Lung (tissue), 12 donors: Measurements from ENCODE around the gene COL16A1. TPM values are rescaled to one million over a fixed set of nuclear protein-coding genes. Genes with fewer than 3 reads are reported as not detected.

Source experiments
- ATAC-seq: fragments of 200-7000 bp; cut with Tn5 transposase; one replicate; pipeline ENCODE4 v1.9.1; 2020; ENCODE audit warnings: moderate number of reproducible peaks; ENCODE audit not compliant: insufficient read depth, low FRiP score
- DNase-seq, 3 donors: peaks; one replicate each; pipeline ENCODE4 v3.0.0-alpha.2; 2013 to 2017
- H3K27ac ChIP-seq, 2 donors: one replicate each; pipeline ENCODE4 v1.5.1; 2013; ENCODE audit warnings: mild to moderate bottlenecking in 2 of 2, moderate library complexity in 2 of 2, control low read depth in 1 of 2, inconsistent platforms in 1 of 2, low read depth in 1 of 2, low read length in 1 of 2
- H3K27me3 ChIP-seq, 3 donors: one replicate each; pipeline ENCODE4 v1.5.1; 2013; ENCODE audit warnings: low read length in 2 of 3; ENCODE audit not compliant: control insufficient read depth in 3 of 3, insufficient read depth in 3 of 3
- H3K36me3 ChIP-seq, 4 donors: one replicate each; pipeline ENCODE4 v1.5.1; 2013; ENCODE audit warnings: low read length in 4 of 4, mild to moderate bottlenecking in 1 of 4, moderate library complexity in 1 of 4; ENCODE audit not compliant: control insufficient read depth in 4 of 4, insufficient read depth in 4 of 4
- H3K4me1 ChIP-seq, 5 donors: one replicate each; pipeline ENCODE4 v1.5.1; 2013; ENCODE audit warnings: low read length in 5 of 5, mild to moderate bottlenecking in 2 of 5, moderate library complexity in 1 of 5; ENCODE audit not compliant: control insufficient read depth in 5 of 5, insufficient read depth in 5 of 5
- H3K4me3 ChIP-seq: one replicate; pipeline ENCODE4 v1.5.1; 2013; ENCODE audit warnings: mild to moderate bottlenecking, control low read depth, moderate library complexity
- H3K9ac ChIP-seq, 2 donors: one replicate each; pipeline ENCODE4 v1.5.1; 2013; ENCODE audit warnings: low read length in 2 of 2, control low read depth in 1 of 2; ENCODE audit not compliant: insufficient read depth in 1 of 2
- H3K9me3 ChIP-seq, 4 donors: one replicate each; pipeline ENCODE4 v1.5.1; 2013; ENCODE audit warnings: low read length in 3 of 4, mild to moderate bottlenecking in 1 of 4, moderate library complexity in 1 of 4; ENCODE audit not compliant: control insufficient read depth in 4 of 4, insufficient read depth in 3 of 4
- WGBS, 2 donors: extraction: QIAGEN DNeasy Blood & Tissue Kit; methylation state at CpG; one replicate each; pipeline ENCODE4 v1.1.7; 2013; 5-methylcytosine and 5-hydroxymethylcytosine counted together
- polyA plus RNA-seq, 2 donors: library from polyadenylated mRNA; stranded (reverse); fragments of 200-250 nt; gene quantifications; one replicate each; pipeline ENCODE4 v1.2.1, GENCODE V29; 2013
- total RNA-seq, 2 donors: library from RNA; depleted of rRNA in 1 of 2; stranded (reverse); fragments of >200 nt in 1 of 2; gene quantifications; one replicate each; pipeline ENCODE4 v1.2.1, GENCODE V29; 2014 to 2021
- TF ChIP-seq, protein P1 (sequence below): IDR thresholded peaks from 2 replicates; pipeline ENCODE4 v1.5.1; 2012; ENCODE audit warnings: mild to moderate bottlenecking; ENCODE audit errors: control extremely low read depth, extremely low read depth
- donor health status: control.
- donor health status: control.
- donor health status: Bipolar disorder and iron deficiency.
- donor health status: healthy.
- donor health status: DM: yes; HTN: yes; CAD: no.

The COL16A1 gene
- total and polyA plus RNA-seq, 4 donors: 16.5 to 83.2 (median 43.3) TPM

DNA sequence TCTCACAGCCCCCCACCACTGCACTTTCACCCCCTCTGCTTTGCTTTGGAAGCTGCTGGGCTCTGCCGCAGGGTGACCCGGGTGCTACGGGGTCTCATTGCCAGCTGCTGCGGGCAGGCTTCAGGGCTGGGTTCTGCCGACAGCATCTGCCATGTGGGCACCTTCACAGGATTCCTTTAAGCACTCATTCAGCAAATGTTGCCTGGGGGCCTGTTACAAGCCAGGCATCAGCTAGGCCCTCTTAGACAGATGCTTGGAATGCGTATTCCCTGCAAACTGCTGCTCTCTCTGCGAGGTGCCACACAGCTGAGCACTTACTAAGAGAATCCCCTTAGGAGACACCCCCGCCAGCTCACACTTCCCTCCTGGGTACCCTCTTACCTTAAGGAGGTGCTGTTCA lies 29.2 kb downstream of the COL16A1 start:
- WGBS, 2 donors: 82 to 89% methylated on average over 8 of the region's 8 CpGs
- no peak for ATAC-seq
- no peak for DNase-seq
- no peaks in the 10 kb centered on the region for H3K9me3 ChIP-seq
- TF ChIP-seq, protein P1, sequence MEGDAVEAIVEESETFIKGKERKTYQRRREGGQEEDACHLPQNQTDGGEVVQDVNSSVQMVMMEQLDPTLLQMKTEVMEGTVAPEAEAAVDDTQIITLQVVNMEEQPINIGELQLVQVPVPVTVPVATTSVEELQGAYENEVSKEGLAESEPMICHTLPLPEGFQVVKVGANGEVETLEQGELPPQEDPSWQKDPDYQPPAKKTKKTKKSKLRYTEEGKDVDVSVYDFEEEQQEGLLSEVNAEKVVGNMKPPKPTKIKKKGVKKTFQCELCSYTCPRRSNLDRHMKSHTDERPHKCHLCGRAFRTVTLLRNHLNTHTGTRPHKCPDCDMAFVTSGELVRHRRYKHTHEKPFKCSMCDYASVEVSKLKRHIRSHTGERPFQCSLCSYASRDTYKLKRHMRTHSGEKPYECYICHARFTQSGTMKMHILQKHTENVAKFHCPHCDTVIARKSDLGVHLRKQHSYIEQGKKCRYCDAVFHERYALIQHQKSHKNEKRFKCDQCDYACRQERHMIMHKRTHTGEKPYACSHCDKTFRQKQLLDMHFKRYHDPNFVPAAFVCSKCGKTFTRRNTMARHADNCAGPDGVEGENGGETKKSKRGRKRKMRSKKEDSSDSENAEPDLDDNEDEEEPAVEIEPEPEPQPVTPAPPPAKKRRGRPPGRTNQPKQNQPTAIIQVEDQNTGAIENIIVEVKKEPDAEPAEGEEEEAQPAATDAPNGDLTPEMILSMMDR: no peak
- H3K27ac ChIP-seq: no peak overlapping the region
- H3K4me3 ChIP-seq: no peak overlapping the region
- peaks cover 0 to 28% (median 13%) of the 10 kb centered on the region in 4 donors for H3K36me3 ChIP-seq
- H3K4me1 ChIP-seq: peaks cover 0 to 23% (median 12%) of the 10 kb centered on the region in 5 donors
- H3K27me3 ChIP-seq: no peaks in the 10 kb centered on the region
- no peak overlapping the region for H3K9ac ChIP-seq

DNA sequence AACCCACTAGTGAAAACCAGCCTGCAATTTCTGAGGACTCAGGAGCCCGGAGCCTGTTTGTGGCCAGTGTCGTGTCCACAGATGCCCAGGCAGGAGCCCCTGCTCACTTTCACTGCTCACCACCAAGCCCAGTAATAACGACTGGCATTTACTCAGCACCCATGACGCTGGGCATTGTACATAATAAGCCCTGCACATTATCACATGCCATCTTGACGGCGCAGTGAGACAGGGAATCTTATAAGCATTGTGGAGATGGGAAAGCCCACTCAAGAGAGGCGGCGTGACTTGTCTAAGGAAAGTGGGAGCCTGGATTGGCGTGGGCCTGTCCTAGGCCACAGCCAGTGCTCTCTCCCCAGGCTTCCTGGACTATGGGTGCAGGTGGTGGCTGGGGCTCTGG lies 30.4 kb downstream of the COL16A1 start:
- WGBS, 2 donors: 93 to 98% methylated on average over 9 of the region's 9 CpGs
- Histone ChIP-seq H3K27me3 (no peaks in the 10 kb centered on the region), H3K4me1 (peaks cover 0 to 26% (median 15%) of the 10 kb centered on the region in 5 donors), H3K36me3 (peaks cover 0 to 35% (median 14%) of the 10 kb centered on the region in 4 donors), H3K9me3 (no peaks in the 10 kb centered on the region), H3K27ac (no peak overlapping the region), H3K9ac (no peak overlapping the region), H3K4me3 (no peak overlapping the region)
- TF ChIP-seq, protein P1: no peak
- no peak for DNase-seq
- ATAC-seq: no peak

DNA sequence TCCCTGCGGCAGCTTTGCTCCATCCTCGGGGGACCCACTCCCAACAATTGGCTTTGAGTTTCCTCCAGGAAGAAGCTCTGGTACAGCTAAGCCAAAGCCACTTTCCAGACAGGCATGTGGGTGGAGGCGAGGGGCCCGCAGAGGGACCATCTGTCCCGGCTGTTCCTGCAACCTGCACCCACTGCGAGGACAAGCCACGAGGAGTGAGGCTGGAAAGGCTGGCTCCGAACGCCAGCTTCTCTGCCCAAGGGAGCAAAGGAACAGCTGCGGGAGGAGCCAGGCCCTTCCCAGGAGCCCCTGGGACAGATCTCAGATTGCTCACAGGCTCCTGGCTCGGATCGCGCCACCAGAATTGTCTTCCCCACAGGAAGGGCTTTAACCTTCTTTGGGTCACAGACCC lies 30.8 kb downstream of the COL16A1 start:
- WGBS, 2 donors: 82 to 88% methylated on average over 13 of the region's 13 CpGs
- H3K27me3 ChIP-seq: no peaks in the 10 kb centered on the region
- ATAC-seq (no peak), DNase-seq (no peak)
- H3K36me3 ChIP-seq: peaks cover 0 to 35% (median 13%) of the 10 kb centered on the region in 4 donors
- H3K4me1 ChIP-seq: peaks cover 0 to 26% (median 15%) of the 10 kb centered on the region in 5 donors
- H3K27ac ChIP-seq: no peak overlapping the region
- no peak overlapping the region for H3K4me3 ChIP-seq
- H3K9me3 ChIP-seq: no peaks in the 10 kb centered on the region
- TF ChIP-seq, protein P1: no peak
- no peak overlapping the region for H3K9ac ChIP-seq
